Measurements from ENCODE around the gene TACSTD2.

The TACSTD2 gene

DNA sequence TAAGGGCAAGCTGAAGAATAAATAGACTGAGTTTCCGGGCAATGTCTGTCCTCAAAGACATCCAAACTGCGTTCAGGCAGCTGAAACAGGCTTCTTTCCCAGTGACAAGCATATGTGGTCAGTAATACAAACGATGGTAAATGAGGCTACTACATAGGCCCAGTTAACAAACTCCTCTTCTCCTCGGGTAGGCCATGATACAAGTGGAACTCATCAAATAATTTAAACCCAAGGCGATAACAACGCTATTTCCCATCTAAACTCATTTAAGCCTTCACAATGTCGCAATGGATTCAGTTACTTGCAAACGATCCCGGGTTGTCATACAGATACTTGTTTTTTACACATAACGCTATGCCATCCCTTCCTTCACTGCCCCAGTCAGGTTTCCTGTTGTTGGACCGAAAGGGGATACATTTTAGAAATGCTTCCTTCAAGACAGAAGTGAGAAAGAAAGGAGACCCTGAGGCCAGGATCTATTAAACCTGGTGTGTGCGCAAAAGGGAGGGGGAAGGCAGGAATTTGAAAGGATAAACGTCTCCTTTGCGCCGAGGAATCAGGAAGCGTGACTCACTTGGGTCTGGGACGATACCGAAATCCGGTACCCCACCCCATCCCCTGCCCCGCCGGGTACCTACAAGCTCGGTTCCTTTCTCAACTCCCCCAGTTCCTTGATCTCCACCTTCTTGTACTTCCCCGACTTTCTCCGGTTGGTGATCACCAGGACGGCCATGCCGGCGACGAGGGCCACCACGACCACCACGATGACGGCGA lies 1.3 kb downstream of the TACSTD2 start:
- Histone ChIP-seq H3K36me3 (no peaks in the 10 kb centered on the region), H3K9me3 (no peaks in the 10 kb centered on the region), H3K4me1 (peaks cover 0 to 32% (median 19%) of the 10 kb centered on the region in 4 donors), H3K4me3 (peak overlapping the region; percentile 50 to 68), H3K27ac (no peak overlapping the region), H3K27me3 (no peaks in the 10 kb centered on the region)
- no peak for DNase-seq
- intact Hi-C loops (cut with DNase I; ENCODE audit: low total_unique reads), result no loop called here
- TF ChIP-seq, protein P1, sequence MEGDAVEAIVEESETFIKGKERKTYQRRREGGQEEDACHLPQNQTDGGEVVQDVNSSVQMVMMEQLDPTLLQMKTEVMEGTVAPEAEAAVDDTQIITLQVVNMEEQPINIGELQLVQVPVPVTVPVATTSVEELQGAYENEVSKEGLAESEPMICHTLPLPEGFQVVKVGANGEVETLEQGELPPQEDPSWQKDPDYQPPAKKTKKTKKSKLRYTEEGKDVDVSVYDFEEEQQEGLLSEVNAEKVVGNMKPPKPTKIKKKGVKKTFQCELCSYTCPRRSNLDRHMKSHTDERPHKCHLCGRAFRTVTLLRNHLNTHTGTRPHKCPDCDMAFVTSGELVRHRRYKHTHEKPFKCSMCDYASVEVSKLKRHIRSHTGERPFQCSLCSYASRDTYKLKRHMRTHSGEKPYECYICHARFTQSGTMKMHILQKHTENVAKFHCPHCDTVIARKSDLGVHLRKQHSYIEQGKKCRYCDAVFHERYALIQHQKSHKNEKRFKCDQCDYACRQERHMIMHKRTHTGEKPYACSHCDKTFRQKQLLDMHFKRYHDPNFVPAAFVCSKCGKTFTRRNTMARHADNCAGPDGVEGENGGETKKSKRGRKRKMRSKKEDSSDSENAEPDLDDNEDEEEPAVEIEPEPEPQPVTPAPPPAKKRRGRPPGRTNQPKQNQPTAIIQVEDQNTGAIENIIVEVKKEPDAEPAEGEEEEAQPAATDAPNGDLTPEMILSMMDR (IDR thresholded peaks at IDR 0.05), result no peak

DNA sequence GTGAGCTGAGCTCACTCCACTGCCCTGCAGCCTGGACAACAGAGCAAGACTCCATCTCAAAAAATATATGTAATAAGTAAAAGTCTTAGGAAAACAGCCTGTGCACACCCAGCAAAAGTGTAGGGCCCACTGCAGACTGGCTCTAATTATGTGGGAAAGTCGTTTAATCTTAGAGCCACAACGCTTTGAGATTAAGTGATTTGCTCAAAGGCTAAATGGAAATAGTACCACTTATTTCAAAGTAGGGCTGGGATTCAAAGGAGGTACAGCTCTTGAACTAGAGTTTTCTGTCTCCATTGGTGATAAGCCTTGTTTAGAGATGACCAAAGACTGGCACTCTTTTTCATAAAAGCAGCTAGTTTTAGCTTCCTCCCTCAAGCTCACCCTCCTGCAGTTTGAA lies 2.2 kb downstream of the TACSTD2 start:
- intact Hi-C loops (cut with DNase I; ENCODE audit: low total_unique reads), result no loop called here
- Histone ChIP-seq H3K4me1 (peaks cover 0 to 32% (median 19%) of the 10 kb centered on the region in 4 donors), H3K4me3 (no peak overlapping the region), H3K27ac (no peak overlapping the region), H3K27me3 (no peaks in the 10 kb centered on the region), H3K9me3 (no peaks in the 10 kb centered on the region), H3K36me3 (no peaks in the 10 kb centered on the region)
- TF ChIP-seq, protein P1 (IDR thresholded peaks at IDR 0.05), result no peak
- no peak for DNase-seq

DNA sequence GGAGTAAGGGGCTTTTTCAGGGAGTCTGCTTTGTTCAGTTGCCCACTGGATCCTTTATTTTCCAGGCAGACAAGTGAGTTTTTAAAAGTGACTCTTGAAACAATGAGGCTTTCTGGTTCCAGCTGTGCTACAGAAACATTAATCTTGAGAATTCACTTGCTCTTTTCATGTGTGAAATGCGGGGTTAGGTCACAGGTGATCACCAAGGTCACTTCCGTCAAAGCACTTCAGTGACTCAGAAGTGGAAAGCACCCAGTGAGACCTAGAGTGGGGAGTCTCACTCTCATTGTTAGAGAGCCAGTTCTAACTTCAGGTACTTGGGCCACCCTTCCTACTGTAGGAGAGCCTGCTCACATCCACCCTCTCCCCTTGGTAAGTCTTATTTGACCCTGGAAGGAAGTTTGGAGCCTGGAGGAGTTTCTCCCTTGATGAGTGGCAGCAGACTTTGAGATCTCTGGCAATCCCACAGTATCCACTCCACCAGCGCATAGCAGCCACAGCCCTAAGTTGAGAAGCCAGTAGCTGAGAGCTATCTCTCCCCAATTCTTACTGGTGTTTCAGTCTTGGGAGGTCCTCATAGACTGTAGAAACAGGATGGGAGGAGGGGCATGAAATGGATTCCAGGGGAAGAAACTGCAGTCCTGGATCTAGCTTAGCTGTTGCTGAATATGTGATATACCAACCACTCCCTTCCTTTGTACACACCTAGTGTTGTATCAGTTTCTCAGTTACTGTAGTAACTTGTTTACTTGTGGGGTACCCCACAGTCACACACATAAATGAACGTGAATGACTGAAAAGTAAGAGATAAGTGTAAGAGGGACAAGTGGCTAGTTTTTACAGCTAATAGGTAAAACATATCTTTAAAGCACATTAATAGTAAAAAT lies 3.1 kb downstream of the TACSTD2 start:
- Histone ChIP-seq H3K27ac (no peak overlapping the region), H3K27me3 (no peaks in the 10 kb centered on the region), H3K9me3 (no peaks in the 10 kb centered on the region), H3K4me1 (peaks cover 0 to 28% (median 19%) of the 10 kb centered on the region in 4 donors), H3K4me3 (no peak overlapping the region), H3K36me3 (no peaks in the 10 kb centered on the region)
- DNase-seq, result no peak
- TF ChIP-seq, protein P1 (IDR thresholded peaks at IDR 0.05), result no peak
- intact Hi-C loops (cut with DNase I; ENCODE audit: low total_unique reads), result no loop called here

DNA sequence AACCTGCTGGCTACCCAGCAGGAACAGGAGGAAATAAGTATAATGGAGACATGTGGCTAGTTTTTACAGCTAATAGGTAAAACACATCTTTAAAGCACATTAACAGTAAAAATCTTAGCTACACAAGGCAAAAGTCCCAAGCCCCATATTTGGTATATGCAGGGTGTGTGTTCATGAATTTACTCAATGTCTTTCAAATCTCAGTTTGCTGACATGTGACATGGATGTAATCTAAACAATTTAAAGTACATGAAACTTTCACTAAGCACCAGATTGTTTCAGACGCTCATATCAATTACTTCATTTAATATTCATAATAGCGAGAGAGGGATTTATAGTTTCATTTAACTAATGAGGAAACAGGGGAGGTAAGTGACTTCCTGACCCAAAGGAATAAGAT lies 3.9 kb downstream of the TACSTD2 start:
- H3K27me3 ChIP-seq, result no peaks in the 10 kb centered on the region

DNA sequence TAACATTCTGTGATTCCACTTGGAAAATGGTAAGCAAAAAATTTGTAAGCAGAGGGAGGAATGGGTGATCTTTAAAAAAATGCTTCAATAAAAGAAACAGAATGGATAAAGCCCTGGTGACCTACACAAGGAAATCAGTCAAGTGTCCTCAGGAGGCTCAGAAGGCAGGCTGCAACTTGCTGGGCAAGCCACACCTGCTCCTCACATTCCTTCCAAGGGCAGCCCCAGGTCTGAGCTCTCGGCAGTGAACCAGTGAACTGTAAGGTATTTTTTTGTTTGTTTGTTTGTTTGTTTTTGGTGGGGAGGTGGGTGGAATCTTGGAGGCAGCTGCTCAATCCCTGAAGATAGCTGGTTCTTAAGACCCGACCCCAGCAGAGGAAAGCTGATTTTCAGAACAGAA lies 4.4 kb downstream of the TACSTD2 start:
- DNase-seq, result no peak
- Histone ChIP-seq H3K27me3 (no peaks in the 10 kb centered on the region), H3K27ac (no peak overlapping the region), H3K9me3 (no peaks in the 10 kb centered on the region), H3K4me3 (no peak overlapping the region), H3K36me3 (no peaks in the 10 kb centered on the region), H3K4me1 (peaks cover 0 to 20% (median 14%) of the 10 kb centered on the region in 4 donors)
- TF ChIP-seq, protein P1 (IDR thresholded peaks at IDR 0.05), result no peak
- intact Hi-C loops (cut with DNase I; ENCODE audit: low total_unique reads), result no loop called here

More for the DNA sequence above, 3.9 kb downstream of the TACSTD2 start:
- Histone ChIP-seq H3K27ac (no peak overlapping the region), H3K9me3 (no peaks in the 10 kb centered on the region), H3K4me3 (no peak overlapping the region), H3K36me3 (no peaks in the 10 kb centered on the region), H3K4me1 (peaks cover 0 to 24% (median 18%) of the 10 kb centered on the region in 4 donors)
- TF ChIP-seq, protein P1 (IDR thresholded peaks at IDR 0.05), result no peak
- intact Hi-C loops (cut with DNase I; ENCODE audit: low total_unique reads), result no loop called here
- no peak for DNase-seq

All from tibial artery (tissue), 4 donors.